GM18507 (cell line): ENCODE data around the gene MMP28.

ENCODE experiments used
- DNase-seq: peaks from one replicate; pipeline ENCODE4 v3.0.0; 2011; ENCODE audit warnings: low read depth; ENCODE audit not compliant: insufficient read length; ENCODE audit errors: extremely low spot score
- FAIRE-seq: peaks from 2 replicates; lab custom pipeline; 2011; peaks lifted over from hg19 to GRCh38; lab: Jason Lieb, UNC

The MMP28 gene

GRCh38 chr17:35731239-35731916 is 64.1 kb downstream of the MMP28 start, which contains the start of gene RASL10B:
TSS of gene RASL10B (plus strand) at chr17:35731639. CDS start at chr17:35735185, 3,546 bp downstream.
- FAIRE-seq (no peak), DNase-seq (no peak)

GRCh38 chr17:35730400-35731005 is 64.9 kb downstream of the MMP28 start:
- FAIRE-seq: no peak

GRCh38 chr17:35729405-35729833 is 66.0 kb downstream of the MMP28 start:
- FAIRE-seq (no peak), DNase-seq (no peak)

More at GRCh38 chr17:35730400-35731005, 64.9 kb downstream of the MMP28 start:
- no peak for DNase-seq

- DNase-seq (no peak), FAIRE-seq (no peak)
Measured at GRCh38 chr17:35728551-35728950, 66.9 kb downstream of the MMP28 start.

GRCh38 chr17:35727635-35728034 is 67.8 kb downstream of the MMP28 start:
- FAIRE-seq: no peak
- no peak for DNase-seq

- no peak for FAIRE-seq
- no peak for DNase-seq
Measured at GRCh38 chr17:35726953-35727460, 68.4 kb downstream of the MMP28 start.

GRCh38 chr17:35726127-35726952 is 69.1 kb downstream of the MMP28 start:
- DNase-seq (no peak), FAIRE-seq (no peak)

- FAIRE-seq: no peak
- DNase-seq: no peak
Measured at GRCh38 chr17:35725802-35726126, 69.7 kb downstream of the MMP28 start.

- FAIRE-seq (no peak), DNase-seq (no peak)
Measured at GRCh38 chr17:35725058-35725457, 70.4 kb downstream of the MMP28 start.

- FAIRE-seq (no peak), DNase-seq (no peak)
Measured at GRCh38 chr17:35723735-35724134, 71.7 kb downstream of the MMP28 start.

- DNase-seq (no peak), FAIRE-seq (no peak)
Measured at GRCh38 chr17:35717475-35717874, 78.0 kb downstream of the MMP28 start.

- DNase-seq (no peak), FAIRE-seq (no peak)
Measured at GRCh38 chr17:35716897-35717465, 78.5 kb downstream of the MMP28 start.

GRCh38 chr17:35716173-35716572 is 79.3 kb downstream of the MMP28 start:
- FAIRE-seq: no peak
- DNase-seq: no peak
